Suprapubic skin (tissue), 3 donors: ENCODE results near the gene LCAT.

Experiments used
- CTCF ChIP-seq, 2 donors: fragments of 200-600 bp in 1 of 2; fragments of 450-650 bp in 1 of 2; sonication (generic) in 1 of 2; IDR thresholded peaks; one replicate each; pipeline ENCODE4 v1.5.1; 2016 to 2019; ENCODE audit warnings: antibody characterized with exemption in 2 of 2, mild to moderate bottlenecking in 1 of 2, moderate library complexity in 1 of 2
- POLR2A ChIP-seq, 2 donors: fragments of 450-650 bp; IDR thresholded peaks; one replicate each; pipeline ENCODE4 v1.6.1; 2017; ENCODE audit warnings: antibody characterized with exemption in 2 of 2, mild to moderate bottlenecking in 2 of 2, moderate library complexity in 2 of 2

- TF ChIP-seq CTCF (IDR thresholded peaks at IDR 0.05) (no peak), POLR2A (IDR thresholded peaks at IDR 0.05) (no peak)
Measured at GRCh38 chr16:67928147-67928546, 15.8 kb downstream of the LCAT start.
